ENCODE results near the gene KRR1.
"Not testable (repeated sequence)": the region's sequence is repeated elsewhere in the genome, so short reads cannot be mapped to it uniquely, and the experiment has no call there.

Gene KRR1

DNA sequence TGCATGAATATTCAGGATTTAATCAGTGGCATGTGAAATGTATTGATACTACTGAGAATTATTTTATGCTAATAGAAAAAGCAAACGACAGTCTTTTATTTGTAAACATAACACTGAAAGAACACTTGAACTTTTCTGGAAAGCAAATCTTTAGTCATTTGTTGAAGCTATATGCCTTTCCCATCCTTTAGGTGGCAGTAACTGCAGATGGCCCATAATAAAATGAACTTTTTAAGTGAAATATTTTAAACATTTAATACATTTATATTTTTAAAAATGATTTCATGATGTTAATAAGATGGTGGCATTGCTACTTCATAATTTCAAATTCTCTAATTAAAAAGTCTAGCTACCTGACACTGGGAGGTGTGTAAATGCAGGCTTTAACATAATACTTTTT lies 13.9 kb upstream of the KRR1 start:
- DNase-seq (ENCODE audit: low spot score), result no peak

- DNase-seq (ENCODE audit: low spot score), result not testable (repeated sequence)
Measured at GRCh38 chr12:75522124-75522523, 10.7 kb upstream of the KRR1 start.

GRCh38 chr12:75521224-75521623 lies 9.8 kb upstream of the KRR1 start:
- not testable (repeated sequence) for DNase-seq (ENCODE audit: low spot score)

- DNase-seq (ENCODE audit: low spot score), result no peak
Measured at GRCh38 chr12:75509621-75510020, 1.8 kb downstream of the KRR1 start.

GRCh38 chr12:75508159-75508558 lies 3.2 kb downstream of the KRR1 start:
- DNase-seq (ENCODE audit: low spot score), result no peak

- no peak for DNase-seq (ENCODE audit: low spot score)
Measured at GRCh38 chr12:75507086-75507485, 4.3 kb downstream of the KRR1 start.

DNA sequence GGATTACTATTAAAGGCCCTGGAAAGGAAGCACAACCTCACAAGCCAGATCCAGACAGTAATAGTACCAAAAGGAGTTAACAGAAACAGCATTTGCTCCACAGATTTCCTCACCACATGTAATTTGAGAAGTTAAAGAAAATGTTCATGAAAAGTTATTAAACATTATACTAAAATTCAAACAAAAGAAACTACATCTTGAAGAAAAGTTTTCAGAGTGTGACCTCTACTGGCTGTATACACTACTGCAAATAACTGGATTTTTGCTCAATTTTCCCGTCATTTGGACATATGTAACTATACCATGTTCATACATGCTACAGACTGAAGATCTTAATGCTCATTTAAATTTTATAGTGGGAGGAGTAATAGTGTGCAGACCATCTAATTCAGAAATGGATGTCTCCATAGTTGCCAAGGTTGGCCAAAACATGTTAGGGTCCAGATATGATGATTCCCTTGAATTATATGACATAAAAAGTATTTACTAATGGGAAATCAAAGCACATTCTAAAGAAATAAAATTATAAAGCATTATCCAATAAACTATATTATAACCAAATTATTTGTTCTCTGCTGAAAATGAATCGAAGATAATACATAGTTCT lies 5.6 kb downstream of the KRR1 start:
- no peak for DNase-seq (ENCODE audit: low spot score)

DNA sequence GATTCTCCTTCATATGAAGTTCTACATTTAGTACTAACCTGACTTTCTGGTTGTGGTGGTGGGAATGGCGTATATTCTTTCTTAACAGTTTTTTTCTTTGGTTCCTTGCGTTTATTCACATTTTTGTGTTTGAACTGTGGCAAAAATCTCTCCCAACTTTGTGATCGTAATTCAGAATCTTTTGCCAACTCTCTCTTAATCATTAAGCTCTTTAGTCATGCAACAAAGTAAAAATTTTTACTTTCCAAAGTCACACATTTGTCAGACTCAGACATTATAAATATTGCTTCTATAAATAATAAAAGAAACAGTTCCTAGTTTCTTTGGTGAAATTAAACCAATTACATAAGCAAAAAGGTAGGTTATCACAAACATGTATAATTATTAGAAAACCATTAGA lies 7.5 kb downstream of the KRR1 start:
- no peak for DNase-seq (ENCODE audit: low spot score)

DNA sequence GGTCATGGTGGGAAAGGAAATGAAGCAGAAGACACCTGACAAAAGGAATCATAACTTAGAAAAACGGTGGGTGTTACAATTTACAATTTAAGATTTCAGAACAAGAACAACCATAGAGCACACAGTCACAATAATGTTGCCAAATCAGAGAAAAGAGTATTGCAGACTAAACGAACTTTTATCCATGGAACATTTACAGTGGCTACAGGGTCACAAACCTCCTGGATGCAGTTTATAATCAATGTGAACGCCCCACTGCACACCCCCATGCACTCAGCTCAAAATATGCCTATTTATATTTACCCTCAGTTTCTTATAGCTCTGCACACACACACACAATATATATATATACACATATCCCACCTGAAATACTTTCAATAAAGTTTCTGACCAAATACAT lies 8.0 kb downstream of the KRR1 start:
- DNase-seq (ENCODE audit: low spot score), result no peak

DNA sequence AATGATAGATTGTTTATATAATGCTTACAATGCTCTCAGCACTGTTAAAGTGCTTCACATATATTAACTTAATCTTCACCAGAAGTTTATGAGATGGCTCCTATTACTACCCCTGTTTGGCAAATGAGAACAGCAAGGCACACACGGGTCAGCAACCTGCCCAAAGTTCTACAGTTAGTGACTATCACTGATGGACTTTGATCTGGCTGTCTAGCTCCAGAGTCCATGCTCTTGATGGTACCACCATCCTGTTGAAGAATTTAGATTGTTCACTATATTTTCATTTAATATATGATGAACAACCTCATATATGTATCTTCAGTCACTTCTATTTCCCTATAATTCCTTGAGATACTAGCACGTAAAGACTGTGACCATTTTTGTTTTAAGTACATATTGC lies 20.2 kb downstream of the KRR1 start:
- DNase-seq (ENCODE audit: low spot score), result no peak

DNA sequence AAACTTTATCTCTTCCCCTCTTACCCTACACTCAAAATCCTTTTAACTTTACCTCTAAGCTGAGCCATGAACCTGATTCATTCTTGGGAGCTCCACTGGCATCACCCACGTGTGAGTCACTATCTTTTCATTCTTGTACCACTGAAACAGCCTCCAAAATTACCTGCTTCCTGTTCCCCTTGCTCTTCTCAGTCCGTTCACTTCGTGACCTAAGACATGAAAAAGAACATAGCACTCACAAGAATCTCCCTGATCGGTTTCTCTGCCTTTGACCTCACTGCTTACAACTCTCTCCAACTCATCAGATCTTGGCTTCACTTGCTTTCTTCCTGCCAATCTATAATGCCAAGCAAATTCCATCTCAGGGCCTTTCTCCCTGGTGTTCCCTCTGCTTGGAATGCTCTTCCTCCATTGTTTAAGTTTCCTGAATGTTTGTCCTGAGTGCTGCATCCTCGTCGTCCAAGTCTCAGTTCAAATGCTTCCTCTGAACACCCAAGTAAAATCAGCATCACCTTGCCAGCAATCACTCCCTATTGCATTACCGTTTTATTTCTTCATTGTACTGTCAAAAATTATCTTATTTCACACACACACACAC lies 21.7 kb downstream of the KRR1 start:
- no peak for DNase-seq (ENCODE audit: low spot score)

GRCh38 chr12:75489187-75489586 lies 22.2 kb downstream of the KRR1 start:
- no peak for DNase-seq (ENCODE audit: low spot score)

GRCh38 chr12:75488553-75488952 lies 22.9 kb downstream of the KRR1 start:
- peak; percentile 37 for DNase-seq (ENCODE audit: low spot score)

GRCh38 chr12:75487308-75487707 lies 24.1 kb downstream of the KRR1 start:
- DNase-seq (ENCODE audit: low spot score), result no peak

DNA sequence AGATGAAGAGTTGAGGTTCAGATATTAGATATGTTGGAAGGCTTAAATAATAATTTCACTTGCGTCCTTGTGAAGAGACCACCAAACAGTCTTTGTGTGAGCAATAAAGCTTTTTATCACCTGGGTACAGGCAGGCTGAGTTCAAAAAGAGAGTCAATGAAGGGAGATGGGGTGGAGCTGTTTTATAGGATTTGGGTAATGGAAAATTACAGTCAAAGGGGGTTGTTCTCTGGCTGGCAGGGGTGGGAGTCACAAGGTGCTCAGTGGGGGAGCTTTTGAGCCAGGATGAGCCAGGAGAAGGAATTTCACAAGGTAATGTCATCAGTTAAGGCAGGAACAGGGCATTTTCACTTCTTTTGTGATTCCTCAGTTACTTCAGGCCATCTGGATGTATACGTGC lies 27.0 kb downstream of the KRR1 start:
- DNase-seq (ENCODE audit: low spot score), result not testable (repeated sequence)

DNA sequence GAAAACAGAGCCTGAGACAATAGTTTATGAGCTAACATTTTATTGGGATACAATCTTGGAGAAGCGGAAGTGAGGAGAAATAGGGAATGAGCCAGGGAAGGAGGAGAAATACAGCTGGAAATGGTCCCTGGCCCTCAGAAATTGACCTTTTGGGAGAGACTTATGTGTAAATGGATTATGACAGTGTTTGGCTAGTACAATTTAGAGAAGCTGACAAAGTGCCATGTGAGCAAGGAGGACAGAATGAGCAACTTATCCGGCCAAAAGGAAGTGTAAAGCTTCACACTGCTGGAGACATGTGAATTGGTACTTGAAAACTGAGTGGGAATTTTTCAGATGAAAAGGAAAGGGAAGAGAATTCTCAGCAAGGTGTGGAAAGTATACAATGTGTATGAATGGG lies 28.0 kb downstream of the KRR1 start:
- DNase-seq (ENCODE audit: low spot score), result no peak

DNA sequence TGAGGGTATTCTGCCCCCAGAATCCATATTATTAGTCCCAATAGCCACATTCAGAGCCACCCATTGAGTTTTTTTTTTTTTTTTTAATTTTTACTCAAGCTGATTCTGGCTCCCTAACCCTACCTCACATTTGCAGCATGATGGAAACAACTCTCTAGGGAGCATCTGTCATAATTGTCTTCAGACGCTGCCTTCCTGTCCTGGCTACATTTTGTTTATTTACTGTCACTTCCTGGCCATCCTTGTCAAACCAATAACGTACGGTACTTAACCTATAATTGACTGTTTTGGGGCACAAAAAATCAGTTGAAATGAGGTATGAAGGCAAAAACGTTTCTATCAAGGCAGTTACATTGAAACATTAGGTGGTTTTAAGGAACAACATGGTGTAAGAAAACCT lies 28.8 kb downstream of the KRR1 start:
- DNase-seq (ENCODE audit: low spot score), result no peak

DNA sequence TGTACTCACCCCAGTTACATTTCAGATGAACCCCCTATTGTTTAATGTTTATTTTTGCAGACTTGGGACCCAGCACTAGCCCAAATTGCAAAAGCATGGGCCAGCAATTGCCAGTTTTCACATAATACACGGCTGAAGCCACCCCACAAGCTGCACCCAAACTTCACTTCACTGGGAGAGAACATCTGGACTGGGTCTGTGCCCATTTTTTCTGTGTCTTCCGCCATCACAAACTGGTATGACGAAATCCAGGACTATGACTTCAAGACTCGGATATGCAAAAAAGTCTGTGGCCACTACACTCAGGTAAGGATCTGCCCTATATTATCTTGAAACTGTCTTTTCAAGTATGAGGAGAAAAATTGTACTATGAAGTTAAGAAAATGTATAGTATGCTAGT lies 29.6 kb downstream of the KRR1 start:
- peak; percentile 21 for DNase-seq (ENCODE audit: low spot score)

DNA sequence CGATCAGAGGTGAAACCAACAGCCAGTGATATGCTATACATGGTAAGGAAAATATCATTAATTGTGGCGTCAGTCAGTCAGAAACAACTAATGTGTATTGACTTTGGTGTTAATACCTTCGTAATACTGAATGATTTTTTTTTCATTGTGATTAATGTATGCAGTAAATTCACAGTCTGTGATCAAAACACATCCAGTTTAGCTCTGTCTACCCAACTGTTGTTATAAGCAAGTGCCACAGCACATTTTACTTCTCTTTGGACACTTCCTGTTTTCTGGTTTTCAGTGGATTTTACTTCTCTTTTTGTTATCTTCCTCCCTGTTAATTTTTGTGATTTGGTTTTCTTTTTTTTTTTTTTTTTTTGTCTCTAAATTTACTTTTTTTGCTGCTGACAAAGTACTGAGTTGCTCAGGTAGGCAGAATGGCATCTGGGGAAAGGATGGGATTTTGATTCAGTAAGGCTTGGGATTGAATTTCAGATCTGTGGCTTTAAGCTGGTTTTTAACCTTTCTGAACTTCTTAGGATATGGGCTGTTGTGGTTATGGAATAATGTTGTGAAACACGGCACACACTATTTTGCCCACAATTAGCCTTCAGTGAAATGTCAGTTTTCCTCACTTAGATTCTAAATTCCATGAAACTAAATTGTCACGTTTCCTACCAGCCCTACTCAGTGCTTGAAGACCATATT lies 30.2 kb downstream of the KRR1 start:
- no peak for DNase-seq (ENCODE audit: low spot score)

DNA sequence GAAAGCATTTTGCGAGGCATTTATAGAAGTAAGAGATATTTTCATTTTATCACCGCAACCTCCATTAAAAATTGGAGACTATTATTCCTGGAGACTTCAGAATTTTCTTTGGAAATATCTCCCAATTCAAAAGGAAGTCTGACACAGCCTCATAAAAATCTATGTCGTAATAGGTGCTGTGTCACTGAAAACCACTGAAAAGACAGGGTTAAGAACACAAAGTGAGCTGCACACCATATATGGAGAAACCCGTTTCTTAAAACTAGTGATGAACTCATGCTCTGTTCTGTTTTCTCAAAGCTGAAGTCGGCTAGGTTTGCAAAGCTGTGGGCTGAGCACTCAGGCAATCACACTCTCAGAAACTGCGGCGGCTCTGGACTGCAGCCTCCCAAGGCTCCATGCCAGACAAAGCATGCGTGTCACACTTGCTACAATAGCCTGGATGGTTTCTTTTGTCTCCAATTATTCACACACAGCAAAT lies 30.9 kb downstream of the KRR1 start, which contains the start of gene GLIPR1:
GLIPR1 (plus strand) TSS at position 287 of the 481 bp plus-strand sequence; CDS start at position 413, 126 bp downstream.
- DNase-seq (ENCODE audit: low spot score), result peak; percentile 78

GRCh38 chr12:75479963-75480461 lies 31.4 kb downstream of the KRR1 start:
- DNase-seq (ENCODE audit: low spot score), result peak; percentile 10

GRCh38 chr12:75478116-75478794 lies 33.2 kb downstream of the KRR1 start:
- no peak for DNase-seq (ENCODE audit: low spot score)

DNA sequence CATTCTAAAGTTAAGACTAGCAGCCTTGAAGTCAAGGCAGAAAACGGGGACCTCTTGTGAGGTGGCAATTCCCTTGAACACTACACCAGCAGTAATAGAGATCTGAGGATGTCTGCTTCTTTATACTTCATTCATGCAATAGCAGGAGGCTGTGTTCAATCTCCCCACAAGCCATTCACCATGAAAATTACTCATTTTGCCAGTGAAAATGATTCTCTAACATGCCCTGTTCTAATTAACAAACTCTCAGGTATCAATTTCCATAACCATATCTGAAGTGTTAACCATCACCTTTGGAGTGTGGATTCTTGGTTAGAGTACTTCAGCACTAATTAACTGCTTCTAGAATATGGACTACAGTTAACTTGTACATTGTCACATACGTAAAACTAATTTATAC lies 34.3 kb downstream of the KRR1 start:
- DNase-seq (ENCODE audit: low spot score), result no peak

Measured in AG08396 (cell line).